AG09309 (cell line): ENCODE measurements around the gene RSRC1.
"Not testable (repeated sequence)": the region's sequence is repeated elsewhere in the genome, so short reads cannot be mapped to it uniquely, and the experiment has no call there.

ENCODE experiments used
- DNase-seq: peaks from one replicate; pipeline ENCODE4 v3.0.0-alpha.2; 2010; ENCODE audit warnings: low read depth
- H3K4me3 ChIP-seq: 2 replicates; pipeline ENCODE4 v1.5.1; 2011; ENCODE audit warnings: mild to moderate bottlenecking, low read depth, low read length, moderate library complexity; ENCODE audit not compliant: control insufficient read depth
- TF ChIP-seq, protein P1 (sequence below): IDR thresholded peaks from 2 replicates; pipeline ENCODE4 v1.5.1; 2011; ENCODE audit warnings: mild to moderate bottlenecking, low read depth, low read length, inconsistent platforms; ENCODE audit not compliant: insufficient read depth, control insufficient read depth; ENCODE audit errors: missing control alignments

RSRC1 gene

GRCh38 chr3:158403013-158403412 is 293.1 kb downstream of the RSRC1 start:
- no peak overlapping the region for H3K4me3 ChIP-seq
- DNase-seq = no peak
- TF ChIP-seq, protein P1, sequence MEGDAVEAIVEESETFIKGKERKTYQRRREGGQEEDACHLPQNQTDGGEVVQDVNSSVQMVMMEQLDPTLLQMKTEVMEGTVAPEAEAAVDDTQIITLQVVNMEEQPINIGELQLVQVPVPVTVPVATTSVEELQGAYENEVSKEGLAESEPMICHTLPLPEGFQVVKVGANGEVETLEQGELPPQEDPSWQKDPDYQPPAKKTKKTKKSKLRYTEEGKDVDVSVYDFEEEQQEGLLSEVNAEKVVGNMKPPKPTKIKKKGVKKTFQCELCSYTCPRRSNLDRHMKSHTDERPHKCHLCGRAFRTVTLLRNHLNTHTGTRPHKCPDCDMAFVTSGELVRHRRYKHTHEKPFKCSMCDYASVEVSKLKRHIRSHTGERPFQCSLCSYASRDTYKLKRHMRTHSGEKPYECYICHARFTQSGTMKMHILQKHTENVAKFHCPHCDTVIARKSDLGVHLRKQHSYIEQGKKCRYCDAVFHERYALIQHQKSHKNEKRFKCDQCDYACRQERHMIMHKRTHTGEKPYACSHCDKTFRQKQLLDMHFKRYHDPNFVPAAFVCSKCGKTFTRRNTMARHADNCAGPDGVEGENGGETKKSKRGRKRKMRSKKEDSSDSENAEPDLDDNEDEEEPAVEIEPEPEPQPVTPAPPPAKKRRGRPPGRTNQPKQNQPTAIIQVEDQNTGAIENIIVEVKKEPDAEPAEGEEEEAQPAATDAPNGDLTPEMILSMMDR = no peak

DNA sequence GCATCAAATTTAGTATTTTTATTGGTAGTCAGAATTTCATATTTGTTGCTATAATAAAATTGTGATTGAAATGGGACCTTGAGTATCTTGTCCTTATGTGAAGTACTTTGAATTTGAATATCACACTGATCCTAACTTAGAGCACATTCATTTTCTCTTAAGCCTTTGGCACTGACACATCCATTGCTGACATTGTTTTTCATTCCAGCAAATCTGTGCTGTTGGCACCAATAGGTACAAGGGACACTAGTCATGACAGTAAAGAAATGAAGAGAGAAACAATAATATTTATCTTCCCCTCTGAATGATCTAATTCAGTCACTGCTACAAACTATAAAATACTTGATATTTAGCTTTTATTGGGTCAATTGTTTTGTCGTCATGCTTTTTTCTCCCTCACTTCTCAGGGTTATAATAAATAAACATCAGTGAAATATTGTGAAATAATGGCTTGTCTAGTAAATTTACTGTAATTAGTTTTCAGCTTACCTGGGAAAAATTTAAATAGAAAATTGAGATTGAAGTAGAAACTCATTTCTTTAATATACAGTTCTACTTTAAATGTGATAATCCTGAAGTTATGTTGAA is 294.3 kb downstream of the RSRC1 start:
- TF ChIP-seq, protein P1 = no peak
- H3K4me3 ChIP-seq = no peak overlapping the region
- DNase-seq = no peak

DNA sequence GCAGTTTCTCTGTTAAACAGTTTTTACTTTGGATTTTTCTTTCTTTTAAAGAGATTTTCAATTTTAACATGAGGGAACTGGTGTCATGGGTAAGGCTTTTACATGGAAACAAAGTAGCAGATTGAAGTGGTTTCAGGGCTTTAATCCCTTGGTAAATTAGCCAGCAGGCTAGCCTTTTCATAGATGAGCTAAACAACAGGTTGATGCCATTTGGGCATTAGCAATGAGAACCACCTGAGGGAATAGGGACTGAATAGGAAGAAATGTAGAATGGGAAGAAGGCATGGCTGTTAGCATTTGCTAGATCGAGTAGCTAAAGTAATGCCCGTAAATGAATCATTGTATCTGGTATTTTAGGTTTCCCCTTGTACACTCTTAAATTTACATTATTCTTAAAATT is 295.6 kb downstream of the RSRC1 start:
- TF ChIP-seq, protein P1 = no peak
- no peak for DNase-seq
- H3K4me3 ChIP-seq = no peak overlapping the region

- no peak for DNase-seq
- H3K4me3 ChIP-seq = no peak overlapping the region
- TF ChIP-seq, protein P1 = no peak
Observed at GRCh38 chr3:158407844-158408517, 298.1 kb downstream of the RSRC1 start.

- not testable (repeated sequence) for DNase-seq, H3K4me3 ChIP-seq
Observed at GRCh38 chr3:158408518-158408897, 298.6 kb downstream of the RSRC1 start.

- no peak for DNase-seq
- TF ChIP-seq, protein P1 = no peak
- no peak overlapping the region for H3K4me3 ChIP-seq
Observed at GRCh38 chr3:158418035-158418434, 308.1 kb downstream of the RSRC1 start.

- TF ChIP-seq, protein P1 = no peak
- H3K4me3 ChIP-seq = no peak overlapping the region
- no peak for DNase-seq
Observed at GRCh38 chr3:158419820-158420653, 310.1 kb downstream of the RSRC1 start.
